Mononuclear cell (primary cell): ENCODE data around the gene TMEM217. TPM values are rescaled to one million over a fixed set of nuclear protein-coding genes. Genes with fewer than 3 reads are reported as not detected.
A peak's percentile ranks its signal among the peaks of the same experiment; 100 is the strongest.

ENCODE experiments used
- H3K27me3 ChIP-seq: 2 replicates; pipeline ENCODE4 v1.6.0; 2011; ENCODE audit warnings: low read length, control low read depth; ENCODE audit not compliant: insufficient read depth
- H3K4me1 ChIP-seq: 2 replicates; pipeline ENCODE4 v1.5.1; 2011; ENCODE audit warnings: mild to moderate bottlenecking, low read length, control low read depth; ENCODE audit not compliant: insufficient read depth
- H3K4me3 ChIP-seq: 2 replicates; pipeline ENCODE4 v1.5.1; 2011; ENCODE audit warnings: mild to moderate bottlenecking, low read length, moderate library complexity
- H3K9me3 ChIP-seq: 2 replicates; pipeline ENCODE4 v1.5.1; 2011; ENCODE audit warnings: low read depth, mild to moderate bottlenecking, control low read depth, low read length
- total RNA-seq: library from RNA; depleted of rRNA; stranded (reverse); fragments of >200 nt; gene quantifications from one replicate; pipeline ENCODE4 v1.2.3, GENCODE V29; 2012

Gene TMEM217
- total RNA-seq, 1 donor: 1.6 TPM

DNA sequence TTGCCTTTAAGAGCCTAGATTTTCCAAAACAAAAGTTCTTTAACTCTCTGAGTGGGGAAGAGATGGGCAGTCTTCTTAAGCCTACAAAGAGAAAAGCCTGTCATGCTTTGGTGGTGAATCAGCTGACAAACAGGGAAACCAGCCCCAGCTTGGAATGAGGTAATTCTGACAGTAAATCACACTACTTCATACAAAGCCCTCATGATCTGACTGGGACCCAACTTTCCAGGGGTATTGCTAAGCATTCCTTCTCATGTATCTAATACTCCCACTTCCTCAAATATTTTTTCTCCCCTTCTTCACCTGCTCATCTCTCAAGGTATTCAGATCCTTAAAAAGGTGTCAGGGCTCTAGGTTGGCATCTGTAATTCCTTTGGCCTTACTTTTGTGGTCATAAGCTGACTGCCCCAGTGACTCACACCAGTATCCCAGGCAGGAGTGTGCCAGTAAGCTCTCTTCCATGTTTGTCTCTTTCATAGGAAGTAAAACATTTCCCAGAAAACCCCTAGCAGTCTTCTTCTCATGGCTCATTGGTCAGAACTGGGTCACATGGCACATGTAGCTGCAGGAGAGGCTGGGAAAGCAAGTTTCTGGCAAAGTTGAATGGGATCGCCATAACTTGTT, 15.4 kb downstream of the TMEM217 start:
- no peaks in the 10 kb centered on the region for H3K27me3 ChIP-seq
- no peaks in the 10 kb centered on the region for H3K9me3 ChIP-seq
- H3K4me1 ChIP-seq: peaks cover 20% of the 10 kb centered on the region
- H3K4me3 ChIP-seq: no peak overlapping the region

DNA sequence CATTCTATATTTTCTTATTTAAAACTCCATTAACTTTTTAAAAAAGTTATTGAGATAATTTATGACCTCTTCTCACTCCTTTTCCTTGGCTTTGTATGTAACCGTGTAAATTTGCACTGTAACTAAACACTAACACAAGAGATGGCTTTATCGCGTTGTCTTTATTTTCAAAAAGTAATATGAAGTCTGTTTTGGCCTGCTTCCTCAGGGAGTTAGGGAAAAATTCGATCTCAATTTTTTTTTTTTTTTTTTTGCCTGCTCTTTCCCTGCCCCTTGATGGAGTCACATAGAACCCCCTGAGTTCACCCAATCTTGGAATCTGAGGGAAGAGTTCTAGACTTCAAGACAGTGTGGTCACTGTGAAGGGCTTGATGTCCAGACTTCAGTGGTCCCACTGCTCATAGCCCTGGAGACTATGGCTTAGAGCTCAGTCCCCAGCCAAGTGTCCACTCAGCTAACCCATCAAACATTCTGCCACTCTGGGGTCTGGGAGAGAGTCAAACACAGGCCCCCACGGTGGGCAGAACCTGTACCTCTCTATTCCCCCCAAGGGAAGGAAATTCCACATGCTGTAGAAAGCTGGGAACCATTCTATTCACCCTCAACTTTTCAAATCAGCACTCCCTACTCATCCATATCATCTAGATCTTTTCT, 16.0 kb downstream of the TMEM217 start:
- Histone ChIP-seq H3K4me3 (no peak overlapping the region), H3K9me3 (no peaks in the 10 kb centered on the region), H3K27me3 (no peaks in the 10 kb centered on the region), H3K4me1 (peaks cover 20% of the 10 kb centered on the region)

DNA sequence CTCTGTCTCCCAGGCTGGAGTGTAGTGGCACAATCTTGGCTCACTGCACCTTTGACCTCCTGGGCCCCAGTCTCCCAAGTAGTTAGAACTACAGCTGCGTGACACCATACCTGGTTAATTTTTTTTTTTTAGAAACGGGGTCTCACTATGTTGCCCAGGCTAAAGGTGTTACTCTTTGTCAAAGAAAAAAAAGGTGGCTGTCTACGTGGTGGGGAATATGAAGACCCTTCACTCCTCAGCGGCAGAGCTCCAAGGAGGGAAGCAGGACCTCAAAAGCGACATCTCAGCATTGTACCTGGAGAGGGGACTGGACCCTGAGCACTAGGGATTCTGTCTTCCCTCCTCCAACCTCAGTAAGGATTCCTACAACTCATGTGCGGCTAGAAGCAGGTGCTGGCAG, 16.8 kb downstream of the TMEM217 start:
- H3K27me3 ChIP-seq: no peaks in the 10 kb centered on the region
- H3K9me3 ChIP-seq: no peaks in the 10 kb centered on the region
- H3K4me1 ChIP-seq: peaks cover 20% of the 10 kb centered on the region
- H3K4me3 ChIP-seq: no peak overlapping the region

DNA sequence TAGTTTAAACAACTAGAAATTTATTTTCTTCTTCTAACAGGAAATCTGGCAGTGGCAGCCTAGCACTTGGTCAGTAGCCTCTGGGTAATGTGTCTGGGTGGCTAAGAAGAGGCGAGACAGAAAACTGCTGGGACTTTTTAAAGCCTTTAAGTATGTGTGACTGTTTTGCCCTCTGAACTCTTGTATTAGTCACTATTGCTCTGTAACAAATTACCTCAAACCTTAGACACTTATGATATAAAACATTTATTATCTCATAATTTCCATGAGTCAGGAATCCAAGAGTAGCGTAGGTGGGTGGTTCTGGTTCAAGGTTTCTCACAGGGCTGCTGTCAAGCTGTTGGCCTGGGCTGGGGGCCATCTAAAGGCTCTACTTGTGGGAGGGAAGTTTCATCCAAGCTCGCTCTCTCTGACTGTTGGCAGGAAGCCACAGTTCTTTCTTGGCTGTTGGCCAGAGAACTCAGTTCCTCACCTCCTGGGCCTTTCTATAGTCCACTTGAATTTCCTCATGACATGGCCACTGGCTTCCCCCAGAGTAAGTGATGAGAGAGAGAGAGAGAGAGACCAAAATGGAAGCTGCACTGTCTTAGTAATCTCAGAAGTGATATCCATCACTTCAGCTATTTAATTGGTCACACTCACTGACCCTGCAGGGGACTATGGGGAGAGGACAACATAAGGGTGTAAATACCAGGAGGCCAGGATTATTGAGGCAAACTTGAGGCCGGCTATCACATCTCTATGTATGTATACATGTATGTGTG, 17.8 kb downstream of the TMEM217 start:
- peaks cover 19% of the 10 kb centered on the region for H3K4me1 ChIP-seq
- H3K9me3 ChIP-seq: no peaks in the 10 kb centered on the region
- no peak overlapping the region for H3K4me3 ChIP-seq
- no peaks in the 10 kb centered on the region for H3K27me3 ChIP-seq

DNA sequence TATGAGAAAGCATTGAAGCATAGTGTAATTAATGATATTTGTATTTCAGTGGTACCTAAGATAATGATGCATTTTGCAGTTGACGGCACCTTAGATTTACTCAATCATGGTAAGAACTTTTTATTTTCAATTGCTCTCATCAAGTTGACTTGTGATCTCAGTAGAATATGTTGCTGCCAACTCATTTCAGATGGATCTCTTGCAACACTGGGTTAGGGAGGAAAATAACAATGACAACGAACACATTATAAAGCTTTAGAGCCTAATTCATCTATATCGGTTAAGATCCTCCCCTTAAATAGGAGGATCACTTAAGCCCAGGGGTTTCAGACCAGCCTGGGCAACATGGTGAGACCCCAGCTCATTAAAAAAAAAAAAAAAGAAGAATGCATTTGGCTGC, 18.4 kb downstream of the TMEM217 start:
- Histone ChIP-seq H3K27me3 (no peaks in the 10 kb centered on the region), H3K4me1 (peaks cover 17% of the 10 kb centered on the region), H3K9me3 (no peaks in the 10 kb centered on the region), H3K4me3 (no peak overlapping the region)

DNA sequence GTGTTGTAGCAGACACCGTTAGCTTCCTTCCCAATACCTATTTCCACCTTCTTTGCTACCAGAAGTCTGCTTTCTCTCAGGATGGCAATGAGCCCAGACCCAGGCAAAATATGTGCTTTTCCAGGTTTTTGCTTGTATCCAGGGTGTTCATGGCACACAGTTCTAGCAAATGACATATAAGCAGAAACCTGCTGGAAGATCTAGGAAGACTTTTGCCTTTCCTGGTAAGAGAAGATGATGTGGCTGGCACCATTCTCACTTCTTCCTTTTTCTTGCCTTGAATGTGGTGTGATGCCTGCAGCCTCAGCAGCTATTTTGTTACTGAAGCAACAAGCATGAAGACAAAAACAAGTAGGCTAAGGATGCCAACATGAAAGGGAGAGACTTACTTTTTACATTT, 19.6 kb downstream of the TMEM217 start:
- H3K4me3 ChIP-seq: no peak overlapping the region
- H3K4me1 ChIP-seq: peaks cover 17% of the 10 kb centered on the region
- H3K27me3 ChIP-seq: no peaks in the 10 kb centered on the region
- no peaks in the 10 kb centered on the region for H3K9me3 ChIP-seq

DNA sequence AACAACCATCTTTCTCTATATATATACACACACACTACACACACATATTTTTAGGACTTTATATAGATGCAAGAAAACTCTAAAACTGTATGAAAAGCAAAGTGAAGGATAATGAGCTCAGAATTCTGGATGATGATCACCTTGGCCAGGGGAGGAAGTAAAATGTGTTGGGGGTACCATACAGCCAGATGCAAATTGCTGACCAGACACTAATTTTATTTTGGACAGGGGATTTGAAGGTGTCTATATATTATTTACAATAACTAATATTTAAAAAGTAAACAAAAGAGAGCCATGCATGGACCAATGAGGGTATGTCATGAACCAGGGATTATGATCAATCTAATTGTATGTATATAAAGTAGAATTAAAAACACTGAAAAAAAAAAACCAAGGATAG, 20.2 kb downstream of the TMEM217 start:
- Histone ChIP-seq H3K27me3 (no peaks in the 10 kb centered on the region), H3K4me3 (no peak overlapping the region), H3K4me1 (peaks cover 17% of the 10 kb centered on the region), H3K9me3 (no peaks in the 10 kb centered on the region)

DNA sequence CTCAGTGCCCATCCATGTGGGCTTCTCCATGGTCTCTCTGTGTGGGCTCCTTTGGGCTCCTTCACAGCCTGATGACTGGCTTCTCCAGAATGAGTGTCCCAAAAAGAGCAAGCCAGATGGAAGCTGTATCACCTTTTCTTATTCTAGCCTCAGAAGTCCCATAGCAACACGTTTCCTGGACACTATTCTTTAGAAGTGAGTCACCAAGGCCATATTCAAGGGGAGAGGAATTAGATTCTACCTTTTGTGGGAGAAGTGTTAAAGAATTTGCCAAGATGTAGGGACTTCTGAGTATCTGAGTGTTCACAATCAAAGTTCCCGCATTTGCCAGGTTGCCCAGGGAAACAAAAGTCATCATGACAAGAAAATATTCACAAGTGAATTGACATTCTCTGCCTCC, 21.0 kb downstream of the TMEM217 start:
- H3K4me1 ChIP-seq: peaks cover 17% of the 10 kb centered on the region
- H3K27me3 ChIP-seq: no peaks in the 10 kb centered on the region
- no peak overlapping the region for H3K4me3 ChIP-seq
- no peaks in the 10 kb centered on the region for H3K9me3 ChIP-seq

DNA sequence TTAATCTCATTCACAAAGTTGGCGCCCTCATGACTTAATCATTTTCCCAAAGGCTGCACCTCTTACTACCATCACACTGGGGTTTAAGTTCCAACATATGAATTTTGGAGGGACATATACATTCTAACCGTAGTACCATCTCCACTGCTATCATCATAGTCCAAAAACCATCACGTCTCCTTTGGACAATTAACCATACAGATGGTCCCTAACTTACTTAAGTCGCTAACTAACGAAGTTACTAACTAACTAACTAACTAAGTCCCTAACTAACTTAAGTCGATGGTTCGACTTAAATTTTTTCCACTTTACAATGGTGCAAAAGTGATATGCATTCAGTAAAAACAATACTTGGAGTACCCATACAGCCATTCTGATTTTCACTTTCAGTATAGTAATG, 24.4 kb downstream of the TMEM217 start:
- H3K27me3 ChIP-seq: no peaks in the 10 kb centered on the region
- no peak overlapping the region for H3K4me3 ChIP-seq
- no peaks in the 10 kb centered on the region for H3K4me1 ChIP-seq
- H3K9me3 ChIP-seq: no peaks in the 10 kb centered on the region

DNA sequence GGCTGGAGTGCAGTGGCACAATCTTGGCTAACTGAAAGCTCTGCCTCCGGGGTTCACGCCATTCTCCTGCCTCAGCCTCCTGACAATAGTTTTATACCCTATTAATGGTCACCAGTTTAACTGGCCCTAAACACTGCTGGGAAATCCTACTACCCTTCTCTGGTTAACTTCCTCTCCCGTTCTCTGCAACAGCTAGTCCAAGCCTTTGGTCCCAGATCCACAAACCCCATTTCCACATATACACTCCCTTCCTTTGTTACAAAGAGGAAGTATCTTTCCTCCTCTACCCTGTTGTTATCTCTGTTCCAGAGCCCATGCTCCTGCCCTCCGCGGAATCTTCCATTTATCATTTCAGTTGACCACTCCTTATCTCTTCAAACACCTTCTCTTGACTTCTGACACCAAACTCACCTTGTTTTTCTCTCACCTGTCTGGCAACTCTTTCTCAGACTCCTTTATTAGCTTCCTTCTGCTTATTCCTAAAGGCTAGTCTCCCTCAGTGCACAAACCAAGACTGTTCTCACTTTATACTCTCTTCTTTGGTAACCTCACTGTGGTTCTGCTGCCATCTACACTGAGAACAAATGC, 25.4 kb downstream of the TMEM217 start:
- Histone ChIP-seq H3K27me3 (no peaks in the 10 kb centered on the region), H3K4me3 (no peak overlapping the region), H3K4me1 (no peaks in the 10 kb centered on the region), H3K9me3 (no peaks in the 10 kb centered on the region)

DNA sequence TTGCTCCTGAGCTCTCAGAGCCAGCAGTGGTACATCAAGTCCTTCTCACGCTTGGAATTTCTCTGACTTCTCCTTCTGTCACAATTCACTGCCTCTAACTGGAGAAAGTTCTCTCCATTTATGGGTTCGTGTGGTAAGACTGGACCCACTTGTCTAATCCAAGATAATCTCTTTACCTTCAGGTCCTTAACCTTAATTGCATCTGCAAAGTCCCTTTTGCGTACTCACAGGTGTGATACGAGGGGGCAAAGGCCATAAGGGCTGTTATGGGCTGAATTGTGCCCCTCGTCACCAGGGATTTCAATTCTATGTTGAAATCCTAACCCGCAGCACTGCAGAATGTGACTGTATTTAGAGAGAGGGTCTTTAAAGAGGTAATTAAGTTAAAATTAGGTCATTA, 27.8 kb downstream of the TMEM217 start:
- Histone ChIP-seq H3K9me3 (no peaks in the 10 kb centered on the region), H3K4me3 (no peak overlapping the region), H3K27me3 (no peaks in the 10 kb centered on the region), H3K4me1 (no peaks in the 10 kb centered on the region)

DNA sequence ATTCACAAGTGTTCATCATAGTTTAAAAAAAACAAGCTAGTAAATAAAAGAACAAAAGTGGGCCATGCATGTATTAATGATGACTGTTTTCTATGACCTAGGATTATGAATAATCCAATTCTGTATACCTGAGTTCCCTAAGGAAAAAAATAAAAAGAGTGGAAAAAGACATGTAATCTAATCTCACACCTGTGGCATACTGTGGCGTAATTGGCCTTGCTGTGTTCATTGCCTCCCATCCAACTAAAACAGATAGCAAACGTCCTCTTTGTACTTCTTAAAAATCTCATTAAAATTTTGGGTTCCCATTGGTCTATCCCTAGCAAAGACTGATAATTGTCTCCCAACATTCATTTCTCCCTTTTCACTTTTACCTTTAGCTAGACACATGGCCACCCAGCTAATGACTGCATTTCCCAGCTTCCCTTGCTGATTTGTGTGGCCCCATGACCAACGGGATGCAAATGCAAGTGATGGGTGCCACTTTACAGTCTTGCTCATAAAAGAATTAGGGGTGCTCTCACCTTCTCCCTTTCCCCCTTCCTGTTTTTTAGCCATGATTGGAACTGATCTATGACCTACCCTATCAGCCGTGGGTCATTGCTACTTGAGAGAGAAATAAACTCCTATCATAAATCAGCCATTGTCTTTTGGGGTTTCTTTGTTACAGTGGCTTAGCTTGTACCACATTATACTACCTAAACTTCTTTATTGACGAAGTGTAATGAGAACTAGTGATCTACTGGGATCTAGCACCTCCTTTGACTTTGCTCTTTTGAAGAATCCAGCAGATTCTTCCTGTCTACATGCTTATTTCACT, 32.4 kb downstream of the TMEM217 start:
- Histone ChIP-seq H3K4me1 (peaks cover 21% of the 10 kb centered on the region), H3K27me3 (no peaks in the 10 kb centered on the region), H3K9me3 (no peaks in the 10 kb centered on the region), H3K4me3 (no peak overlapping the region)

DNA sequence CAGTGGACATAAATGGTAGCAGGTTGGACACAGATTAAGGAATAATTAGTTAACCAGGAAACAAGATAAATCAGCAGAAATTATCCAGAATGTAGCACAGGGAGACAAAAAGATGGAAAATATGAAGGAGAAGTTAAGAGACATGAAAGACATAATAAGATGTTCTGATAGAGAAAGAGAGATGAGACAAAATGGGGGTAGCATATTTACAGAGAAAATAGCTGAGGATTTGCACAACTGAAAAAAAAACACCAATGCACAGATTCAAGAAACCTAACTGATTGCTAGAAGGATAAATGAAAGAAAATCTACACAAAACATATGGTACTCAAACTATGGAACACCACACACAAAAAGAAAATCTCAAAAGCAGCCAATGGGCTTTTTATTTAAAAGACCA, 35.0 kb downstream of the TMEM217 start:
- H3K9me3 ChIP-seq: no peaks in the 10 kb centered on the region
- H3K4me3 ChIP-seq: peak overlapping the region; percentile 58
- H3K27me3 ChIP-seq: no peaks in the 10 kb centered on the region
- H3K4me1 ChIP-seq: peaks cover 47% of the 10 kb centered on the region

DNA sequence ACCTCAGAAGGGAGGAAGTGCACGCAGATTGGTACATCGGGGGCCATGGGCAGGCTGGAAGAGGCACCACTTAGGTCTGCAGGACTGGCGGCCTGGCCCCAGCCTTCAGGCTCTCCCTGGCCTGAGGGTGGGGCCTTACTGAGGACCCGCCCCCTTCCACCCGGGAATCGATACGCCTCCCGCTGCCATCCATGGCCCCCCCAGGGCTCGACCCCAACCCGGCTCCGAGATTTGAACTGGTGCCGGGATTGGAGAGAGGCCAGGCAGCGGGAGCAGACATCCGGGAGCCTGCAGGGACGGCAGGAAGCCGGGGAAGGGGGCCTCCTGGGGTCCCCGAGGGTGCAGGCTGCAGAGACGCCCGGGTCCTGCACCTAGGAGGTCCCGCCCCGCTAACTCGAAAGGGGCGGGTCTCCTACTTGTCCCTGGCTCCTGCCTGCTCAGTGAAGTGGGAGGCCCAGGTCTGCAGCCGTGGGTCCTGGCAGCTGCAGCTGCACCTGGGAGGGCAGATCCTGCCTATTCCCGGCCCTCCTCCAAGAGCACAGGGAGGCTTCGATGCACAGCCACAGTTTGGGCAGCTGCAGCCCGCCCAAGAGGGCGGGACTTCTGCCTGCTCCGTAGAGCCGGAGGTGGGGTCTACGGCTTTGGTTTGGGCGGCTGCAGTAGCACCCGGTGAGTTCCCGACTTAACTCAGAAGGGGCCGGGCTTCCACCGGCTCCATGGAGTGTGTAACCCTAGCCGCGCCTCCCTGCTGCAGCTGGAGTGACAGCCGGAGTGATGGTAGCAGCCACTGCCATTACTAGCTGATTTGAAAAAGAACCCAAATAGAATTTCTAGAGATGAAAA, 35.6 kb downstream of the TMEM217 start:
- Histone ChIP-seq H3K9me3 (no peaks in the 10 kb centered on the region), H3K27me3 (no peaks in the 10 kb centered on the region), H3K4me1 (peaks cover 48% of the 10 kb centered on the region), H3K4me3 (peak overlapping the region; percentile 58)
